Measurements from ENCODE around the gene PLCD1. TPM values are rescaled to one million over a fixed set of nuclear protein-coding genes. Genes with fewer than 3 reads are reported as not detected.

PLCD1 gene
- total and polyA plus RNA-seq, 2 of the 13 experiments (the other 11 are each of a cell fraction or from before 2014, with no cell fraction given) = 10.1 to 12.4 TPM

DNA sequence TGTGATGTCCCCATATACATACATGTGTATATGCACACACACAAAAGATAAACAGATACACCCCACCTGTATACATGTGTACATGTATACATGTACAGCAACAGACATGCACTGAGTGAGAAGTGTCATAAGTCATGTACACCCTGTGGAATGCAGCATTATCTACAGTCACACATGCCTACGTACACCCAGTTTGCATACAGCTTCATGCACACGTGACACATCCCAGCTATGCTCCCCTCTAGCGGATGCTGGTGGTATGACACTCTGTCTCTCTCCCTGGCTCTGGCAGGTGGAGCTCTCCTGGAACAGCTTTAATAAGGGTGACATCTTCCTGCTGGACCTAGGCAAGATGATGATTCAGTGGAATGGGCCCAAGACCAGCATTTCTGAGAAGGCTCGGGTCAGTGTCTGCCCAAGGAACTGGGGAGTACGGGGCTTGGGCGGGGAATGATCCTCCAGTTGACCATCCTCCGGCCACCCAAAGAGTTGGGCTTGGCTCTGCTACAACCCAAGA is 32.6 kb downstream of the PLCD1 start (continued):
- TF ChIP-seq ZNF407 (CRISPR knock-in tag; IDR thresholded peaks at IDR 0.05; ENCODE audit: not compliant biosample characterization) (no peak), ZNF484 (CRISPR knock-in tag; IDR thresholded peaks at IDR 0.05; ENCODE audit: borderline replicate concordance, low read depth) (no peak), ZNF567 (CRISPR knock-in tag; IDR thresholded peaks at IDR 0.05; ENCODE audit: borderline replicate concordance) (no peak), HMGXB4 (CRISPR knock-in tag; IDR thresholded peaks at IDR 0.05; ENCODE audit: borderline replicate concordance in 1 of 2, low read depth in 1 of 2) (peak in 1 of 2 experiments; percentile 57; a peak in 1 of 4 replicates), FOXA1 (IDR thresholded peaks at IDR 0.05) (no peak), FOXA1 (CRISPR knock-in tag; IDR thresholded peaks at IDR 0.05) (peak; percentile 27; the same call in 1 of the 2 replicates), SP5 (CRISPR knock-in tag; IDR thresholded peaks at IDR 0.05; ENCODE audit: borderline replicate concordance, low read depth) (no peak), CTCF (CRISPR knock-in tag; IDR thresholded peaks at IDR 0.05) (peak; percentile 92), ZMAT3 (CRISPR knock-in tag; conservative IDR thresholded peaks at IDR 0.05) (no peak), MED13 (CRISPR knock-in tag; IDR thresholded peaks at IDR 0.05) (no peak), MEIS2 (CRISPR knock-in tag; IDR thresholded peaks at IDR 0.05) (no peak; the same call in 1 of the 2 replicates), ZNF563 (CRISPR knock-in tag; IDR thresholded peaks at IDR 0.05) (no peak), CBX5 (CRISPR knock-in tag; IDR thresholded peaks at IDR 0.05; ENCODE audit: borderline replicate concordance) (peak; percentile 55; the same call in 1 of the 2 replicates), ZNF773 (CRISPR knock-in tag; IDR thresholded peaks at IDR 0.05; ENCODE audit: borderline replicate concordance) (no peak), ZNF615 (CRISPR knock-in tag; IDR thresholded peaks at IDR 0.05; ENCODE audit: borderline replicate concordance) (no peak), TBP (CRISPR knock-in tag; IDR thresholded peaks at IDR 0.05) (no peak), ZNF780A (CRISPR knock-in tag; IDR thresholded peaks at IDR 0.05) (no peak), ONECUT2 (CRISPR knock-in tag; IDR thresholded peaks at IDR 0.05) (no peak), ERF (CRISPR knock-in tag; IDR thresholded peaks at IDR 0.05) (peak; percentile 44; the same call in 1 of the 2 replicates), DNMT1 (CRISPR knock-in tag; IDR thresholded peaks at IDR 0.05) (no peak)

Data from HepG2 (cell line).